Esophagus muscularis mucosa (tissue), 4 donors: ENCODE results near the gene PCSK4. TPM values are rescaled to one million over a fixed set of nuclear protein-coding genes. Genes with fewer than 3 reads are reported as not detected.
A peak's percentile ranks its signal among the peaks of the same experiment; 100 is the strongest.

Experiments used
- DNase-seq: peaks from one replicate; pipeline ENCODE4 v3.0.0-alpha.2; 2017; ENCODE audit errors: extremely low spot score
- H3K27ac ChIP-seq, 4 donors: fragments of 200-600 bp; sonication (generic); replicated peaks in 1 of 4; 1 replicate in 3 of 4; 2 replicates in 1 of 4; pipeline ENCODE4 v1.5.1; 2016 to 2019; ENCODE audit warnings: mild to moderate bottlenecking in 1 of 4
- H3K27me3 ChIP-seq, 4 donors: fragments of 200-600 bp; sonication (generic); one replicate each; pipeline versions ENCODE4 v1.5.1 to v1.6.0; 2016 to 2019
- H3K36me3 ChIP-seq, 4 donors: fragments of 200-600 bp; sonication (generic); one replicate each; pipeline ENCODE4 v1.5.1; 2016 to 2019
- H3K4me1 ChIP-seq, 4 donors: fragments of 200-600 bp; sonication (generic); one replicate each; pipeline ENCODE4 v1.5.1; 2016 to 2019
- H3K4me3 ChIP-seq, 4 donors: fragments of 200-600 bp; sonication (generic); 1 replicate in 2 of 4; 2 replicates in 2 of 4; pipeline ENCODE4 v1.5.1; 2016 to 2019; ENCODE audit warnings: mild to moderate bottlenecking in 4 of 4, moderate library complexity in 1 of 4
- H3K9me3 ChIP-seq, 4 donors: fragments of 200-600 bp; sonication (generic); 1 replicate in 3 of 4; 2 replicates in 1 of 4; pipeline ENCODE4 v1.5.1; 2016 to 2019
- CTCF ChIP-seq, 3 experiments: fragments of 200-600 bp in 2 of 3; fragments of 450-650 bp in 1 of 3; sonication (generic) in 2 of 3; IDR thresholded peaks; one replicate each; pipeline ENCODE4 v1.5.1; 2017 to 2019; ENCODE audit warnings: antibody characterized with exemption in 3 of 3, mild to moderate bottlenecking in 2 of 3, moderate library complexity in 1 of 3
- EP300 ChIP-seq: sonication (generic); formaldehyde crosslinking; IDR thresholded peaks from one replicate; pipeline ENCODE4 v1.6.1; 2017; ENCODE audit warnings: antibody characterized with exemption
- POLR2A ChIP-seq: fragments of 450-650 bp; IDR thresholded peaks from one replicate; pipeline ENCODE4 v1.6.1; 2017; ENCODE audit warnings: antibody characterized with exemption, moderate library complexity, mild to moderate bottlenecking, low read depth
- POLR2AphosphoS5 ChIP-seq, 2 donors: sonication (generic); formaldehyde crosslinking; IDR thresholded peaks; one replicate each; pipeline ENCODE4 v1.6.1; 2017; ENCODE audit warnings: antibody characterized with exemption in 2 of 2
- WGBS: methylation state at CpG from one replicate; pipeline ENCODE4 v1.1.5; 2018; 5-methylcytosine and 5-hydroxymethylcytosine counted together
- intact Hi-C: fragments of 100-400 bp; cut with DNase I; formaldehyde crosslinking; loops from one replicate; pipeline ENCODE4 v1.15.1; 2023
- total RNA-seq, 4 donors: library from RNA; depleted of rRNA; stranded (reverse); fragments of >200 nt; gene quantifications; one replicate each; pipeline versions ENCODE4 v1.1.0 to v1.2.1, GENCODE V29; 2016

Gene PCSK4
- total RNA-seq, 4 donors from 2014 or later = 1.9 to 5.4 (median 3.3) TPM

DNA sequence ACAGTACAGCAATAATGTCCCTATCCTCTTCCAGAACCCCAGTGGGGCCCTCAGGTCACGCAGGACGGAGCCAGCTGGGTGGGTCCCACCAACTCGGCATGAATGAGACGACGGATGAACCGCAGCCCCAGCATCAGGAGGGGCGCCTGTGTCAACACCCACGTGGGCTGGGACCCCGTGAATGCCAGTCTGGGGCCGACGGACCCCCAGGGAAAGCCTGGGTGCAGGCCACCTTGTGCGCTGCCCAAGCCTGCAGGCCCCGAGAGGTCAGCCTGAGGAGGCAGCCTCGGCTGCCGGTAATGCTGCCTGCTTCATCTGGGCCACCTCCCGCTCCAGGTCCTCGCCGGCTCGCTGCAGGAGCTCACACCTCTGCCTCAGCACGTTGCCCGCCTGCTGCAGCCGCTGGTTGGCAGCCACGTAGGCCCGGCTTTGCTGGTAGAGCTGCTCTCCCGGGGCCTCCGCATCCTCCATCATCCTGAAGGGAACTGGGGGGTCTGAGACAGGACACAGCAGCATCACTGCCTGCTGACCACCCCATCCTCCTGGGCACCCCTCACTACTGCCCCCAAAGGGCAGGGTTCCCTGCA lies 15.3 kb downstream of the PCSK4 start:
- intact Hi-C loops = no loop called here
- 81% methylated on average over 11 of the region's 26 CpGs for WGBS
- DNase-seq = no peak
- H3K9me3 ChIP-seq = no peaks in the 10 kb centered on the region
- H3K27ac ChIP-seq = no peak overlapping the region
- peaks cover 0 to 37% (median 16%) of the 10 kb centered on the region in 4 donors for H3K36me3 ChIP-seq
- H3K27me3 ChIP-seq = peaks cover 23 to 59% (median 36%) of the 10 kb centered on the region in 4 donors
- H3K4me1 ChIP-seq = peaks cover 39 to 81% (median 71%) of the 10 kb centered on the region in 4 donors
- no peak for TF ChIP-seq CTCF (IDR thresholded peaks at IDR 0.05)
- no peak for TF ChIP-seq POLR2A
- TF ChIP-seq EP300 = no peak
- TF ChIP-seq POLR2AphosphoS5 (IDR thresholded peaks at IDR 0.05) = no peak
- no peak overlapping the region for H3K4me3 ChIP-seq

- peaks cover 37 to 81% (median 70%) of the 10 kb centered on the region in 4 donors for H3K4me1 ChIP-seq
- intact Hi-C loops = no loop called here
- 77% methylated on average over 11 of the region's 31 CpGs for WGBS
- no peaks in the 10 kb centered on the region for H3K9me3 ChIP-seq
- TF ChIP-seq POLR2A = no peak
- H3K27me3 ChIP-seq = peaks cover 26 to 65% (median 39%) of the 10 kb centered on the region in 4 donors
- H3K36me3 ChIP-seq = peaks cover 0 to 37% (median 16%) of the 10 kb centered on the region in 4 donors
- no peak overlapping the region for H3K27ac ChIP-seq
- DNase-seq = no peak
- H3K4me3 ChIP-seq = no peak overlapping the region
Measured at GRCh38 chr19:1474011-1474764, 16.0 kb downstream of the PCSK4 start.

DNA sequence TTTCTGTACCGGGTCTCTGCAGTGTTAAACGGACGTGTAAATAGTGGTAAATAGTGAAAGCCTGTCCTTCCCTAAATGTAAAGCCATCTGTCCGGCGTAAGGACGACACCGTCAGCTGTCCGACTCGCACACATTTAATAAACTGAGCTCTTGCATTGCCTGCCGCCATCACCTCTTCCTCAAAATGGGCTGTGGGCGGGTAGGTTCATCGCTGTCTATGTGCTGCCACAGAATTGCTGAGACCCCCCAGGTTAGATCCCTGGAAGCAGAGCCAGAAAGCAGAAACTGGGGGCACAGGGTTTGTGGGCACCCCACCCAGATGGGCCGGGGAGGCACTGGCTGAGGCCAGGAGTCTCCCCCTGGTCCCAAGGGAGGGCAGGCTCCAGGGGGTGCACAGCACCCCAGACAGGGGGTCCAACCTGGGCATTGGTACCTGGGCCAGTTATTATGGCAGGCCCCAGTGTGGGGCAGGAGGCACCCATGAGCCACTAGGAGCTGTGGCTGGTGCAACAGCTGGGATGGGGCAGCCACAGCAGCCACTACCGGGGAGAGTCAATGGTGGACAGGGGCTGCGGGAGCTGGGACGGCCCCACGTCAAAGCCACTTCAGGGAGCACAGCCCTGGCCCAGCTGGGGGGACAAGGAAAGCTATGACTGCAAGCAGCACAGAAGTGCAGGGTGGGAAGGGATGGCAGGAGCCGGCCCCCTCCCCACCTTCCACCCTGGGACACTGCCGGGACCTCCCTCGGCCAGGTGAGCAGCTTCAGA lies 16.9 kb downstream of the PCSK4 start:
- Histone ChIP-seq H3K4me3 (no peak overlapping the region), H3K9me3 (no peaks in the 10 kb centered on the region), H3K27me3 (peaks cover 32 to 74% (median 46%) of the 10 kb centered on the region in 4 donors), H3K27ac (no peak overlapping the region), H3K36me3 (peaks cover 0 to 37% (median 16%) of the 10 kb centered on the region in 4 donors), H3K4me1 (peaks cover 41 to 85% (median 73%) of the 10 kb centered on the region in 4 donors)
- 78% methylated on average over 20 of the region's 20 CpGs for WGBS
- TF ChIP-seq EP300 (no peak), CTCF (IDR thresholded peaks at IDR 0.05) (no peak), POLR2AphosphoS5 (IDR thresholded peaks at IDR 0.05) (no peak), POLR2A (no peak)
- no peak for DNase-seq
- intact Hi-C loops = no loop called here

- intact Hi-C loops = no loop called here
- peaks cover 43 to 85% (median 73%) of the 10 kb centered on the region in 4 donors for H3K4me1 ChIP-seq
- H3K27me3 ChIP-seq = peaks cover 32 to 83% (median 54%) of the 10 kb centered on the region in 4 donors
- DNase-seq = no peak
- TF ChIP-seq POLR2A (no peak), EP300 (no peak), POLR2AphosphoS5 (IDR thresholded peaks at IDR 0.05) (no peak)
- no peak overlapping the region for H3K4me3 ChIP-seq
- no peak overlapping the region for H3K27ac ChIP-seq
- peaks cover 0 to 37% (median 16%) of the 10 kb centered on the region in 4 donors for H3K36me3 ChIP-seq
- WGBS = 63% methylated on average over 12 of the region's 44 CpGs
- no peaks in the 10 kb centered on the region for H3K9me3 ChIP-seq
Measured at GRCh38 chr19:1472231-1473084, 17.7 kb downstream of the PCSK4 start.

DNA sequence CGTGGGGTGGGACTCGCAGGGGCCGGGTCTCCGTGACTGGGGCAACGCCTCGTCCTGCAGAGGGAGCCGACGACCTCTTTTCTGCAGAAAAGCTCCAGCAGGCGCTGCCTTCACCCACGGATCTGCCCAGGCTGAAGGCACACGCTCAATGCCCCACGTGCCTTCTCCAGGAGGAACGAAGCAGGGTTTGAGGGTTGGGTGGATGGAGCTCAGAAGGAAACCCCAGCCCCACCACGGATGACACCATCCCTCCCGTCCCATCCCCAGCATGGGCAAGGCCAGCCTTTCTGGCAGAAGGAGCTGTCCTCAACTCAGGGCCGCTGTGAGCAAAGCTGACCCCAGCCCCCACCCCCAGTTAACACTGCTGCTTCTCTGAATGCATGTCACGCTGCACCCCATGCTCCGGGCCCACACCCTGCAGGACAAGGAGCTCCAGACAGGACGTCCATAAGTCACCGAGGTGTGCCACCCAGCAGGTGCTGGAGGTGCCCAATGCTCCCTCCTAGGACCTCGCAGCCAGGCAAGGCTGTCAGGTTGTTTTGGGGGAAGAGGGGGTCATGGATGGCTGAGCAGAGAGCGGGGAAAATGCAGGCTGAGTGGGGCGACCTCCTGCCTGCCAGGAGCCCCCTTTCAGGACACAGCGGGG lies 18.5 kb downstream of the PCSK4 start:
- Histone ChIP-seq H3K36me3 (peaks cover 0 to 29% (median 16%) of the 10 kb centered on the region in 4 donors), H3K27ac (no peak overlapping the region), H3K9me3 (no peaks in the 10 kb centered on the region), H3K4me1 (peaks cover 51 to 88% (median 76%) of the 10 kb centered on the region in 4 donors), H3K4me3 (peak overlapping the region in 3 of 4 donors; percentile 49 to 59 (median 49)), H3K27me3 (peaks cover 32 to 91% (median 60%) of the 10 kb centered on the region in 4 donors)
- WGBS = 40% methylated on average over 15 of the region's 24 CpGs
- intact Hi-C loops = no loop called here
- no peak for DNase-seq
- TF ChIP-seq POLR2AphosphoS5 (IDR thresholded peaks at IDR 0.05) = no peak
- TF ChIP-seq CTCF (IDR thresholded peaks at IDR 0.05) = no peak
- no peak for TF ChIP-seq POLR2A
- TF ChIP-seq EP300 = no peak
